ENCODE results near the gene OXNAD1. TPM values are rescaled to one million over a fixed set of nuclear protein-coding genes. Genes with fewer than 3 reads are reported as not detected.

OXNAD1 gene
- total and polyA plus RNA-seq, 2 of the 13 experiments (the other 11 are each of a cell fraction or from before 2014, with no cell fraction given) = 9.9 to 18.8 TPM

- intact Hi-C loops (cut with micrococcal nuclease; ENCODE audit: unreplicated experiment) (loop anchor here (1.0 to 10.0 kb wide), 5 partner anchors 69 to 643 kb away; partner anchors contain the start of genes BTD and HACL1), in situ Hi-C loops (cut with HindIII; ENCODE audit: extremely low pct_ligation_motif_present, low pct_unique_long_range_greater_than_20kb) (loop anchor here (5.0 to 25.0 kb wide), 2 partner anchors 200 to 610 kb away; no protein-coding TSS in a partner anchor)
- peak; percentile 82 for ATAC-seq
- H4K20me1 ChIP-seq (ENCODE audit: insufficient read depth, low read length) = no peaks in the 10 kb centered on the region
- peak; percentile 88 for FAIRE-seq
- peak overlapping the region; percentile 81 for H2AFZ ChIP-seq (ENCODE audit: low read length)
- no TSS peak for BruUV-seq (replicated peaks)
- no peak overlapping the region for H3K27ac ChIP-seq (ENCODE audit: extremely low read length, insufficient read depth, low read length)
- H3K4me3 ChIP-seq (replicated peaks in 1 of 3; ENCODE audit: insufficient read depth in 1 of 3, low read depth in 2 of 3, low read length in 3 of 3) = peak overlapping the region; percentile 53 to 72 (median 55)
- no peaks in the 10 kb centered on the region for H3K36me3 ChIP-seq (replicated peaks in 1 of 2; ENCODE audit: control insufficient read depth in 1 of 2, insufficient read depth in 2 of 2, low read length in 2 of 2)
- H3K4me2 ChIP-seq (ENCODE audit: low read depth, low read length) = peak overlapping the region; percentile 98
- CTCF ChIA-PET (ENCODE audit: low intra/inter-chr PET ratio, low total read pairs) = interaction anchor here (0.8 to 1.7 kb wide), 5 partner anchors 13 to 617 kb away, joined by 3 to 17 read pairs (median 5); partner anchors contain the start of genes DPH3 and OXNAD1
- peak; percentile 77 for DNase-seq (ENCODE audit: low spot score)
- POLR2A ChIA-PET = interaction anchor here (0.8 to 2.3 kb wide), 4 partner anchors 11 to 188 kb away, joined by 3 to 22 read pairs (median 5); partner anchors contain the start of genes DPH3 and OXNAD1
- no peaks in the 10 kb centered on the region for H3K79me2 ChIP-seq (ENCODE audit: insufficient read depth, low read length)
- H3K4me1 ChIP-seq (ENCODE audit: insufficient read depth, low read length) = peaks cover 35% of the 10 kb centered on the region
- peaks cover 1 to 5% of the 10 kb centered on the region in 2 experiments; a peak in 2 of 5 replicates for H3K27me3 ChIP-seq (ENCODE audit: control insufficient read depth in 1 of 2, insufficient read depth in 2 of 2, low read length in 2 of 2)
- H3K9ac ChIP-seq (ENCODE audit: insufficient read depth, low read depth, low read length) = peak overlapping the region; percentile 65
- no peaks in the 10 kb centered on the region for H3K9me3 ChIP-seq (ENCODE audit: low read length)
- WGBS (ENCODE audit: low lambda C conversion rate) = 5% methylated on average over 14 of the region's 17 CpGs
- TF ChIP-seq, protein P1, sequence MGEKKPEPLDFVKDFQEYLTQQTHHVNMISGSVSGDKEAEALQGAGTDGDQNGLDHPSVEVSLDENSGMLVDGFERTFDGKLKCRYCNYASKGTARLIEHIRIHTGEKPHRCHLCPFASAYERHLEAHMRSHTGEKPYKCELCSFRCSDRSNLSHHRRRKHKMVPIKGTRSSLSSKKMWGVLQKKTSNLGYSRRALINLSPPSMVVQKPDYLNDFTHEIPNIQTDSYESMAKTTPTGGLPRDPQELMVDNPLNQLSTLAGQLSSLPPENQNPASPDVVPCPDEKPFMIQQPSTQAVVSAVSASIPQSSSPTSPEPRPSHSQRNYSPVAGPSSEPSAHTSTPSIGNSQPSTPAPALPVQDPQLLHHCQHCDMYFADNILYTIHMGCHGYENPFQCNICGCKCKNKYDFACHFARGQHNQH (CRISPR knock-in tag; IDR thresholded peaks at IDR 0.05) = peak; percentile 68; the same call in 1 of the 2 replicates
- 0 out of 2 replicates have a peak, but pooled peaks have one; percentile 20 for TF ChIP-seq ATF1 (CRISPR knock-in tag; IDR thresholded peaks at IDR 0.05)
- TF ChIP-seq, protein P2, sequence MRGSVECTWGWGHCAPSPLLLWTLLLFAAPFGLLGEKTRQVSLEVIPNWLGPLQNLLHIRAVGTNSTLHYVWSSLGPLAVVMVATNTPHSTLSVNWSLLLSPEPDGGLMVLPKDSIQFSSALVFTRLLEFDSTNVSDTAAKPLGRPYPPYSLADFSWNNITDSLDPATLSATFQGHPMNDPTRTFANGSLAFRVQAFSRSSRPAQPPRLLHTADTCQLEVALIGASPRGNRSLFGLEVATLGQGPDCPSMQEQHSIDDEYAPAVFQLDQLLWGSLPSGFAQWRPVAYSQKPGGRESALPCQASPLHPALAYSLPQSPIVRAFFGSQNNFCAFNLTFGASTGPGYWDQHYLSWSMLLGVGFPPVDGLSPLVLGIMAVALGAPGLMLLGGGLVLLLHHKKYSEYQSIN (CRISPR knock-in tag; IDR thresholded peaks at IDR 0.05; ENCODE audit: borderline replicate concordance) = no peak
- TF ChIP-seq TGIF2 (CRISPR knock-in tag; IDR thresholded peaks at IDR 0.05) = 0 out of 2 replicates have a peak, but pooled peaks have one; percentile 25
- TF ChIP-seq SMC3 (IDR thresholded peaks at IDR 0.05; ENCODE audit: low read length) = peak; percentile 86
- no peak for TF ChIP-seq PHB2 (IDR thresholded peaks at IDR 0.05; ENCODE audit: partially characterized antibody)
- 0 out of 2 replicates have a peak, but pooled peaks have one; percentile 45 for TF ChIP-seq TFE3 (CRISPR knock-in tag; IDR thresholded peaks at IDR 0.05)
- TF ChIP-seq NFYB (CRISPR knock-in tag; IDR thresholded peaks at IDR 0.05) = no peak
- TF ChIP-seq KLF12 (CRISPR knock-in tag; IDR thresholded peaks at IDR 0.05; ENCODE audit: borderline replicate concordance) = no peak
- no peak for TF ChIP-seq HNRNPK (IDR thresholded peaks at IDR 0.05; ENCODE audit: low read depth, low read length, poor library complexity, severe bottlenecking)
- TF ChIP-seq SMAD1 (CRISPR knock-in tag; IDR thresholded peaks at IDR 0.05; ENCODE audit: borderline replicate concordance, low read depth) = peak; percentile 55; the same call in 1 of the 2 replicates
- TF ChIP-seq TOE1 (CRISPR knock-in tag; IDR thresholded peaks at IDR 0.05) = peak; percentile 83; the same call in 1 of the 2 replicates
- TF ChIP-seq ZNF501 (CRISPR knock-in tag; IDR thresholded peaks at IDR 0.05) = peak; percentile 82
- TF ChIP-seq ZGPAT (CRISPR knock-in tag; IDR thresholded peaks at IDR 0.05) = peak; percentile 64; the same call in 1 of the 2 replicates
- 0 out of 2 replicates have a peak, but pooled peaks have one; percentile 24 for TF ChIP-seq MEF2D (CRISPR knock-in tag; IDR thresholded peaks at IDR 0.05)
- TF ChIP-seq ZNF124 (CRISPR knock-in tag; IDR thresholded peaks at IDR 0.05) = 0 out of 2 replicates have a peak, but pooled peaks have one; percentile 45
- peak; percentile 35; the same call in 1 of the 2 replicates for TF ChIP-seq FOXK1 (CRISPR knock-in tag; IDR thresholded peaks at IDR 0.05; ENCODE audit: borderline replicate concordance, low read depth)
- TF ChIP-seq ZNF331 (CRISPR knock-in tag; IDR thresholded peaks at IDR 0.05) = 0 out of 2 replicates have a peak, but pooled peaks have one; percentile 61
Observed at GRCh38 chr3:16247282-16248061, 17.5 kb upstream of the OXNAD1 start.

All from HepG2 (cell line).